ENCODE data around the gene ADGRG3. TPM values are rescaled to one million over a fixed set of nuclear protein-coding genes. Genes with fewer than 3 reads are reported as not detected.
A peak's percentile ranks its signal among the peaks of the same experiment; 100 is the strongest.

The ADGRG3 gene
- total and polyA plus RNA-seq, 2 donors (not counting 1 experiment from before 2014, with no cell fraction given) = not detected

- H3K4me1 ChIP-seq (ENCODE audit: control insufficient read depth in 2 of 2, insufficient read depth in 2 of 2, low read length in 2 of 2) = peaks cover 0 to 8% of the 10 kb centered on the region in 2 donors
- H4K20me1 ChIP-seq (ENCODE audit: control insufficient read depth, insufficient read depth, low read length, poor library complexity, severe bottlenecking) = no peaks in the 10 kb centered on the region
- H3K27ac ChIP-seq (ENCODE audit: low read length in 2 of 2) = no peak overlapping the region
- DNase-seq = no peak
- no peak for ATAC-seq (ENCODE audit: low read depth)
- peak overlapping the region; percentile 31 for H2AFZ ChIP-seq (ENCODE audit: insufficient read depth, low read depth, low read length, poor library complexity, severe bottlenecking)
- no peaks in the 10 kb centered on the region for H3K27me3 ChIP-seq (replicated peaks in 1 of 4; ENCODE audit: control extremely low read depth in 1 of 4, control insufficient read depth in 3 of 4, insufficient read depth in 4 of 4, low read length in 3 of 4)
- no peak overlapping the region for H3K27ac Mint-ChIP-seq
- H3K36me3 ChIP-seq (replicated peaks in 1 of 2; ENCODE audit: control extremely low read depth in 1 of 2, control insufficient read depth in 1 of 2, extremely low read depth in 1 of 2, insufficient read depth in 2 of 2, low read length in 1 of 2) = no peaks in the 10 kb centered on the region
- H3K9me3 ChIP-seq (ENCODE audit: control extremely low read depth in 1 of 3, control insufficient read depth in 2 of 3, insufficient read depth in 1 of 3, low read length in 2 of 3) = peaks cover 0 to 4% (median 0%) of the 10 kb centered on the region in 3 donors
- ChIA-PET POLR2A (no interaction called here), CTCF (no interaction called here)
- no CpG with 5 or more reads among the region's 5 CpGs for WGBS (ENCODE audit: insufficient coverage)
- H3K27me3 Mint-ChIP-seq = no peaks in the 10 kb centered on the region
- TF ChIP-seq EZH2 (IDR thresholded peaks at IDR 0.05; ENCODE audit: borderline replicate concordance, insufficient read depth, low read depth, low read length, poor library complexity, severe bottlenecking) = no peak
- no peak for TF ChIP-seq CTCF (IDR thresholded peaks at IDR 0.05)
- H3K9ac ChIP-seq (ENCODE audit: low read length) = no peak overlapping the region
- no peak overlapping the region for H3K4me3 Mint-ChIP-seq
- no peak overlapping the region for H3K4me2 ChIP-seq (replicated peaks; ENCODE audit: low read depth, low read length, poor library complexity, severe bottlenecking)
- H3K4me1 Mint-ChIP-seq = peaks cover 5% of the 10 kb centered on the region
- H3K4me3 ChIP-seq (ENCODE audit: control extremely low read depth in 1 of 5, extremely low read depth in 1 of 5, insufficient read depth in 1 of 5, low read depth in 2 of 5, low read length in 4 of 5) = no peak overlapping the region
- intact Hi-C loops (cut with micrococcal nuclease) = loop anchor here (10.0 kb wide), 1 partner anchor 150 kb away; no protein-coding TSS in a partner anchor
- no peaks in the 10 kb centered on the region for H3K79me2 ChIP-seq (ENCODE audit: control insufficient read depth, insufficient read depth, low read length)
- H3K9me3 Mint-ChIP-seq (ENCODE audit: insufficient read depth) = no peaks in the 10 kb centered on the region
Measured at GRCh38 chr16:57725151-57725550, 57.0 kb downstream of the ADGRG3 start.

GRCh38 chr16:57725554-57725953, 57.4 kb downstream of the ADGRG3 start:
- Histone ChIP-seq H3K9ac (ENCODE audit: low read length) (no peak overlapping the region), H3K4me1 (ENCODE audit: control insufficient read depth in 2 of 2, insufficient read depth in 2 of 2, low read length in 2 of 2) (peaks cover 0 to 8% of the 10 kb centered on the region in 2 donors), H3K36me3 (replicated peaks in 1 of 2; ENCODE audit: control extremely low read depth in 1 of 2, control insufficient read depth in 1 of 2, extremely low read depth in 1 of 2, insufficient read depth in 2 of 2, low read length in 1 of 2) (no peaks in the 10 kb centered on the region), H3K27me3 (replicated peaks in 1 of 4; ENCODE audit: control extremely low read depth in 1 of 4, control insufficient read depth in 3 of 4, insufficient read depth in 4 of 4, low read length in 3 of 4) (no peaks in the 10 kb centered on the region), H2AFZ (ENCODE audit: insufficient read depth, low read depth, low read length, poor library complexity, severe bottlenecking) (no peak overlapping the region), H3K9me3 (ENCODE audit: control extremely low read depth in 1 of 3, control insufficient read depth in 2 of 3, insufficient read depth in 1 of 3, low read length in 2 of 3) (peaks cover 0 to 4% (median 0%) of the 10 kb centered on the region in 3 donors), H4K20me1 (ENCODE audit: control insufficient read depth, insufficient read depth, low read length, poor library complexity, severe bottlenecking) (no peaks in the 10 kb centered on the region), H3K4me2 (replicated peaks; ENCODE audit: low read depth, low read length, poor library complexity, severe bottlenecking) (no peak overlapping the region), H3K27ac (ENCODE audit: low read length in 2 of 2) (no peak overlapping the region), H3K79me2 (ENCODE audit: control insufficient read depth, insufficient read depth, low read length) (no peaks in the 10 kb centered on the region), H3K4me3 (ENCODE audit: control extremely low read depth in 1 of 5, extremely low read depth in 1 of 5, insufficient read depth in 1 of 5, low read depth in 2 of 5, low read length in 4 of 5) (no peak overlapping the region)
- H3K4me3 Mint-ChIP-seq = no peak overlapping the region
- WGBS (ENCODE audit: insufficient coverage) = 97% methylated on average over 4 of the region's 5 CpGs
- no peak overlapping the region for H3K27ac Mint-ChIP-seq
- H3K9me3 Mint-ChIP-seq (ENCODE audit: insufficient read depth) = no peaks in the 10 kb centered on the region
- H3K27me3 Mint-ChIP-seq = no peaks in the 10 kb centered on the region
- no peak for DNase-seq
- ChIA-PET CTCF (no interaction called here), POLR2A (no interaction called here)
- peaks cover 5% of the 10 kb centered on the region for H3K4me1 Mint-ChIP-seq
- intact Hi-C loops (cut with micrococcal nuclease) = loop anchor here (10.0 kb wide), 1 partner anchor 151 kb away; no protein-coding TSS in a partner anchor
- TF ChIP-seq CTCF (IDR thresholded peaks at IDR 0.05) = no peak
- no peak for TF ChIP-seq EZH2 (IDR thresholded peaks at IDR 0.05; ENCODE audit: borderline replicate concordance, insufficient read depth, low read depth, low read length, poor library complexity, severe bottlenecking)
- ATAC-seq (ENCODE audit: low read depth) = no peak
